HEK293 (cell line): ENCODE measurements around the gene NEXN.

Experiments
- BCL6B ChIP-seq: fragments of 450-650 bp; formaldehyde crosslinking; IDR thresholded peaks from 2 replicates; pipeline ENCODE4 v1.5.1; 2017; ENCODE audit warnings: missing biosample characterization, missing genetic modification characterization
- EGR2 ChIP-seq: fragments of 450-650 bp; formaldehyde crosslinking; IDR thresholded peaks from 2 replicates; pipeline ENCODE4 v1.5.1; 2016; ENCODE audit warnings: low read depth, missing biosample characterization, missing genetic modification characterization
- FEZF1 ChIP-seq: fragments of 450-650 bp; formaldehyde crosslinking; IDR thresholded peaks from 2 replicates; pipeline ENCODE4 v1.5.1; 2016; ENCODE audit warnings: missing biosample characterization, missing genetic modification characterization
- GLIS1 ChIP-seq: fragments of 450-650 bp; formaldehyde crosslinking; IDR thresholded peaks from 2 replicates; pipeline ENCODE4 v1.5.1; 2016; ENCODE audit warnings: missing biosample characterization, missing genetic modification characterization
- GLIS2 ChIP-seq: fragments of 450-650 bp; formaldehyde crosslinking; IDR thresholded peaks from 2 replicates; pipeline ENCODE4 v1.5.1; 2016; ENCODE audit warnings: missing biosample characterization, missing genetic modification characterization
- MZF1 ChIP-seq: fragments of 450-650 bp; formaldehyde crosslinking; IDR thresholded peaks from 2 replicates; pipeline ENCODE4 v1.5.1; 2017; ENCODE audit warnings: missing biosample characterization, missing genetic modification characterization, borderline replicate concordance
- PRDM10 ChIP-seq: fragments of 450-650 bp; formaldehyde crosslinking; IDR thresholded peaks from 2 replicates; pipeline ENCODE4 v1.5.1; 2016; ENCODE audit warnings: missing biosample characterization, missing genetic modification characterization
- PRDM6 ChIP-seq: fragments of 450-650 bp; formaldehyde crosslinking; IDR thresholded peaks from 2 replicates; pipeline ENCODE4 v1.5.1; 2017; ENCODE audit warnings: missing biosample characterization, missing genetic modification characterization
- SP3 ChIP-seq: fragments of 450-650 bp; formaldehyde crosslinking; IDR thresholded peaks from 2 replicates; pipeline ENCODE4 v1.5.1; 2016; ENCODE audit warnings: missing biosample characterization, missing genetic modification characterization
- SP7 ChIP-seq: fragments of 450-650 bp; formaldehyde crosslinking; IDR thresholded peaks from 2 replicates; pipeline ENCODE4 v1.5.1; 2016; ENCODE audit warnings: missing biosample characterization, missing genetic modification characterization
- ZBTB10 ChIP-seq: fragments of 450-650 bp; formaldehyde crosslinking; IDR thresholded peaks from 2 replicates; pipeline ENCODE4 v1.5.1; 2016; ENCODE audit warnings: missing biosample characterization, missing genetic modification characterization
- ZBTB20 ChIP-seq: fragments of 450-650 bp; formaldehyde crosslinking; IDR thresholded peaks from 2 replicates; pipeline ENCODE4 v1.5.1; 2016; ENCODE audit warnings: missing biosample characterization, missing genetic modification characterization
- ZIC2 ChIP-seq: fragments of 450-650 bp; formaldehyde crosslinking; IDR thresholded peaks from 2 replicates; pipeline ENCODE4 v1.5.1; 2016; ENCODE audit warnings: missing biosample characterization, missing genetic modification characterization
- ZNF10 ChIP-seq: fragments of 450-650 bp; formaldehyde crosslinking; IDR thresholded peaks from 2 replicates; pipeline ENCODE4 v1.5.1; 2017; ENCODE audit warnings: missing biosample characterization, missing genetic modification characterization
- ZNF155 ChIP-seq: fragments of 450-650 bp; formaldehyde crosslinking; IDR thresholded peaks from 2 replicates; pipeline ENCODE4 v1.5.1; 2016; ENCODE audit warnings: missing biosample characterization, missing genetic modification characterization
- ZNF16 ChIP-seq: fragments of 450-650 bp; formaldehyde crosslinking; IDR thresholded peaks from 2 replicates; pipeline ENCODE4 v1.5.1; 2016; ENCODE audit warnings: low read depth, missing biosample characterization, missing genetic modification characterization
- ZNF19 ChIP-seq: fragments of 450-650 bp; formaldehyde crosslinking; IDR thresholded peaks from 2 replicates; pipeline ENCODE4; 2016; ENCODE audit warnings: missing biosample characterization, missing genetic modification characterization, low read depth
- ZNF211 ChIP-seq: fragments of 450-650 bp; formaldehyde crosslinking; IDR thresholded peaks from 2 replicates; pipeline ENCODE4 v1.5.1; 2016; ENCODE audit warnings: low read depth, missing biosample characterization, missing genetic modification characterization
- ZNF292 ChIP-seq: fragments of 450-650 bp; formaldehyde crosslinking; IDR thresholded peaks from 2 replicates; pipeline ENCODE4 v1.5.1; 2016; ENCODE audit warnings: low read depth, missing biosample characterization, missing genetic modification characterization, borderline replicate concordance
- ZNF302 ChIP-seq: fragments of 450-650 bp; formaldehyde crosslinking; IDR thresholded peaks from 2 replicates; pipeline ENCODE4 v1.5.1; 2016; ENCODE audit warnings: missing biosample characterization, missing genetic modification characterization, low read depth
- ZNF341 ChIP-seq: fragments of 450-650 bp; formaldehyde crosslinking; IDR thresholded peaks from 2 replicates; pipeline ENCODE4; 2016; ENCODE audit warnings: low read depth, missing biosample characterization, missing genetic modification characterization
- ZNF426 ChIP-seq: fragments of 450-650 bp; formaldehyde crosslinking; IDR thresholded peaks from 2 replicates; pipeline ENCODE4 v1.5.1; 2017; ENCODE audit warnings: missing biosample characterization, missing genetic modification characterization, mild to moderate bottlenecking, inconsistent platforms, moderate library complexity
- ZNF48 ChIP-seq: fragments of 450-650 bp; formaldehyde crosslinking; IDR thresholded peaks from 2 replicates; pipeline ENCODE4 v1.5.1; 2016; ENCODE audit warnings: missing biosample characterization, missing genetic modification characterization
- ZNF558 ChIP-seq: fragments of 450-650 bp; formaldehyde crosslinking; IDR thresholded peaks from 2 replicates; pipeline ENCODE4 v1.5.1; 2016; ENCODE audit warnings: missing biosample characterization, missing genetic modification characterization
- ZNF747 ChIP-seq: fragments of 450-650 bp; formaldehyde crosslinking; IDR thresholded peaks from 2 replicates; pipeline ENCODE4 v1.5.1; 2016; ENCODE audit warnings: missing biosample characterization, missing genetic modification characterization
- ZNF76 ChIP-seq: fragments of 450-650 bp; formaldehyde crosslinking; IDR thresholded peaks from 2 replicates; pipeline ENCODE4; 2016; ENCODE audit warnings: low read depth, missing biosample characterization, missing genetic modification characterization, borderline replicate concordance
- ZNF792 ChIP-seq: fragments of 450-650 bp; formaldehyde crosslinking; IDR thresholded peaks from 2 replicates; pipeline ENCODE4 v1.5.1; 2016; ENCODE audit warnings: missing biosample characterization, missing genetic modification characterization
- ZSCAN18 ChIP-seq: fragments of 450-650 bp; formaldehyde crosslinking; IDR thresholded peaks from 2 replicates; pipeline ENCODE4 v1.5.1; 2016; ENCODE audit warnings: missing biosample characterization, missing genetic modification characterization

The NEXN gene

GRCh38 chr1:77888781-77889642 lies 588 bp downstream of the NEXN start (continued):
- TF ChIP-seq ZBTB10 (peak; percentile 76), ZNF558 (tag by site-specific recombination) (no peak), ZNF155 (tag by site-specific recombination) (no peak), SP3 (no peak), ZIC2 (tag by site-specific recombination) (0 out of 2 replicates have a peak, but pooled peaks have one; percentile 51), BCL6B (tag by site-specific recombination) (no peak), ZNF302 (no peak), PRDM10 (tag by site-specific recombination) (peak; percentile 39; the same call in 1 of the 2 replicates), EGR2 (tag by site-specific recombination) (0 out of 2 replicates have a peak, but pooled peaks have one; percentile 35), ZNF76 (tag by site-specific recombination) (peak; percentile 16; the same call in 1 of the 2 replicates), ZNF747 (tag by site-specific recombination) (no peak), ZNF292 (tag by site-specific recombination) (no peak), ZNF341 (tag by site-specific recombination) (no peak), ZNF211 (tag by site-specific recombination) (no peak), ZNF48 (tag by site-specific recombination) (no peak), GLIS2 (peak; percentile 92), ZNF792 (tag by site-specific recombination) (0 out of 2 replicates have a peak, but pooled peaks have one; percentile 30), ZNF16 (tag by site-specific recombination) (no peak), ZNF19 (tag by site-specific recombination) (no peak), PRDM6 (no peak), ZNF426 (tag by site-specific recombination) (no peak), ZBTB20 (tag by site-specific recombination) (peak; percentile 73; the same call in 1 of the 2 replicates), MZF1 (peak; percentile 20; the same call in 1 of the 2 replicates), GLIS1 (tag by site-specific recombination) (0 out of 2 replicates have a peak, but pooled peaks have one; percentile 22), ZNF10 (tag by site-specific recombination) (no peak), FEZF1 (tag by site-specific recombination) (no peak), SP7 (tag by site-specific recombination) (no peak), ZSCAN18 (no peak)
- TF ChIP-seq, all 188 proteins: peak for 23
